Measurements from ENCODE around the gene HTT.

Gene HTT

GRCh38 chr4:3248811-3249661 lies 174.6 kb downstream of the HTT start, which contains the start of gene MSANTD1:
Gene MSANTD1, plus strand, starts transcription at chr4:3249159. Its CDS starts 64 bp downstream, at chr4:3249223.
- TF ChIP-seq CTCF (conservative IDR thresholded peaks at IDR 0.05): no peak
- no peak within 1 kb of the TSS for H3K27ac ChIP-seq

- H3K27ac ChIP-seq: no peak overlapping the region
- TF ChIP-seq CTCF (conservative IDR thresholded peaks at IDR 0.05): no peak
These were observed 175.4 kb downstream of the HTT start for GRCh38 chr4:3249711-3250437.

GRCh38 chr4:3250438-3250955 lies 176.0 kb downstream of the HTT start:
- no peak overlapping the region for H3K27ac ChIP-seq
- no peak for TF ChIP-seq CTCF (conservative IDR thresholded peaks at IDR 0.05)

DNA sequence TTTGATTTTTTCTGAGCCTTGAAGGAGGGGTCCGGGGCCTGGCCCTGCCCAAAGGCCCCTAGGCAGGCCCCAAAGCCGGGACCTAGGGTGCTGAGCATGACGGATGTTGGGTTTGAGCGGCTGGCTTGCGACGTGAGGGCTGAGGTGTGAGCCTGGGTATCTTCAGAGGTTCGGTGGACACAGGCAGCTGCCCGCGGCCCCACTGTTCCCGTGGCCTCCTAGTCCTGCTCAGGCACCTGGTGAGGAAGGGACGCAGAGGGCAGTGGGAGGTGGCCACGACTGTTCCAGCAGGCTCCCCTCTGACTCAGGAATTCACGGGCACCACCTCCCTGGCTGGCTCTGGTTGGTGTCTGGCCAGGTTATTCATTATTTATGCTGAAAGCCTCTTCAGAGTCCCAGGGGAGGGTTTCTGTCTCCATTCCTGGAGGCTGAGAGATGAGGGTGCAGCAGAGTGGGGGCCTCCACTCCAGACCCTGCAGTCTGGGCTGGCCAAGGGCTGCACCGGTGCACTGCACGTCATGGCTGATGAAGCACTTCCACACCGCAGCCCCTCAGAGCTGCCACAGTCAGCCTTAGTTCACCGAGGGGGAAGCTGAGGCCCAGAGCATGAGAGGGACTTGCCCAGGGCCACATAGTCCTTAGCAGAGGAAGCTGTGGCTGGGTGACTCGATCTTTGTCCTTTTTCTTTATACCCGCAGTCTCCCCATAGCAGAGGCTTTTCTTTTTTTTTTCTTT lies 176.6 kb downstream of the HTT start:
- TF ChIP-seq CTCF (conservative IDR thresholded peaks at IDR 0.05): no peak
- no peak overlapping the region for H3K27ac ChIP-seq

DNA sequence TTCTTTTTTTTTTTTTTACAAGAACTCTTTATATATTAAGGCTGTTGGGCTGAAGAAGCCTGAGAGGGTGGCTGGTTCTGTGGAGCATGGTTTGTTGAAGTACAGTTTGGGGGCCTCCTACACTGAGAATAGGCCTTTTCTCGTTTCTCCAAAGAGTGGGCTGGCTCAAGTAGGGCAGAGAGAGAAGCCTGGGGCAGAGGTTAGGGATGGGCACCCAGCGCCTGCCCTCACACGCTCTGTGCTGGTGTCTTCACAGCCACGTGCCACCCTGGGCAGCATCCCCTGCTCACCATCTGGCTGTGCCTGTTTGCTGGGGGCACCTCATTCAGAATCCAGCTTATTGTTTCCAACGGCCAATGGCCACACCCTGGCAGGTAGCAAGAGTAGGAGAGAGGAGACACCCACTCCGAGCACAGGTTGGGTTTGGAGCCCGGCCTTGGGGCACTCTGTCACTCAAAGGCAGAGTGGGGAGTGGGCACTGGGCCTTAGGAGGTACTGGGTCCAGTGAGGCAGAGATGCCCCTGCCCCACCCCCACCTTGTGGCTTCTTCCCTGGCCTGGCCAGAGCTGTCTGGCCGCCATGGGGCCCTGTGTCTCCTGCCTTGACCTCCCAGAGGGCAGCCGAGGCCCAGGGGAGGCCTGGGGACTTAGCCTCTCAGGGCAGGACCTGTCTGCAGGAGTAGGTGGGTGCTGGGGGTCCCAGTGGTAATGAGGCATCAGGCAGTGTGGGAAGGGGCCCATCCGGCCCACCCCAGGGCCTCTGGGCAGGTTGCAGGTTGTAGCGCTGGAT lies 177.4 kb downstream of the HTT start:
- no peak for TF ChIP-seq CTCF (conservative IDR thresholded peaks at IDR 0.05)
- H3K27ac ChIP-seq: no peak overlapping the region

DNA sequence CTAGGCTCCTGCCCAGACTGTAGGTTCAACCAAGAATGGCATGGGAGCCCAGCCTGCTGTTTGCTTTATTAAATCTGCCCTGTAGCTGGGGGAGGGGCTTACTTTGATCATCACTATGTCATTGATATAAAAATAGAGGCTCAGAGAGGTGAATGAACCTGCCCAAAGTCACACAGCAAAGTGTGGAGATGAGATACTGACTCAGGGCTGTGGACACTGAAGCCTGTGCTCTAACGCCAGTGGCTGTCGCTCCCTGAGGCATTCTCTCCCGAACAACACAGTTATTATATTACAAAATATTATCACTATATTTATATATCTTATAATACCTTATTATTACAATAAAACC lies 178.0 kb downstream of the HTT start:
- no peak for TF ChIP-seq CTCF (conservative IDR thresholded peaks at IDR 0.05)
- no peak overlapping the region for H3K27ac ChIP-seq
